Spleen (tissue), 7 donors: Measurements from ENCODE around the gene ST6GAL1.

ENCODE experiments used
- POLR2A ChIP-seq, 3 donors: fragments of 450-650 bp; IDR thresholded peaks; one replicate each; pipeline ENCODE4 v1.5.1; 2017; ENCODE audit warnings: antibody characterized with exemption in 3 of 3, mild to moderate bottlenecking in 1 of 3
- TF ChIP-seq, protein P1 (sequence below), 11 experiments: fragments of 200-600 bp in 7 of 11; fragments of 450-650 bp in 4 of 11; sonication (generic) in 4 of 11; IDR thresholded peaks in 8 of 11; conservative IDR thresholded peaks in 3 of 11; 1 replicate in 7 of 11; 2 replicates in 4 of 11; pipeline versions ENCODE4 v1.4.0 to v1.8.0; 2016 to 2021; ENCODE audit warnings: antibody characterized with exemption in 11 of 11, inconsistent platforms in 4 of 11, mild to moderate bottlenecking in 1 of 11
- donor health status: DM: no; HTN: no; CAD: no; lungs with moderate emphysema.
- donor health status: DM: no; HTN: no; CAD: no.
- donor health status: DM: no; HTN: no; CAD: no.

GRCh38 chr3:187120326-187120725 is 190.0 kb downstream of the ST6GAL1 start:
- TF ChIP-seq, protein P1, sequence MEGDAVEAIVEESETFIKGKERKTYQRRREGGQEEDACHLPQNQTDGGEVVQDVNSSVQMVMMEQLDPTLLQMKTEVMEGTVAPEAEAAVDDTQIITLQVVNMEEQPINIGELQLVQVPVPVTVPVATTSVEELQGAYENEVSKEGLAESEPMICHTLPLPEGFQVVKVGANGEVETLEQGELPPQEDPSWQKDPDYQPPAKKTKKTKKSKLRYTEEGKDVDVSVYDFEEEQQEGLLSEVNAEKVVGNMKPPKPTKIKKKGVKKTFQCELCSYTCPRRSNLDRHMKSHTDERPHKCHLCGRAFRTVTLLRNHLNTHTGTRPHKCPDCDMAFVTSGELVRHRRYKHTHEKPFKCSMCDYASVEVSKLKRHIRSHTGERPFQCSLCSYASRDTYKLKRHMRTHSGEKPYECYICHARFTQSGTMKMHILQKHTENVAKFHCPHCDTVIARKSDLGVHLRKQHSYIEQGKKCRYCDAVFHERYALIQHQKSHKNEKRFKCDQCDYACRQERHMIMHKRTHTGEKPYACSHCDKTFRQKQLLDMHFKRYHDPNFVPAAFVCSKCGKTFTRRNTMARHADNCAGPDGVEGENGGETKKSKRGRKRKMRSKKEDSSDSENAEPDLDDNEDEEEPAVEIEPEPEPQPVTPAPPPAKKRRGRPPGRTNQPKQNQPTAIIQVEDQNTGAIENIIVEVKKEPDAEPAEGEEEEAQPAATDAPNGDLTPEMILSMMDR (IDR thresholded peaks at IDR 0.05 in 8 of 11, conservative IDR thresholded peaks at IDR 0.05 in 3 of 11) = no peak
- TF ChIP-seq POLR2A (IDR thresholded peaks at IDR 0.05) = no peak
